ENCODE data around the gene IGSF9B. TPM values are rescaled to one million over a fixed set of nuclear protein-coding genes. Genes with fewer than 3 reads are reported as not detected.
A peak's percentile ranks its signal among the peaks of the same experiment; 100 is the strongest.

The IGSF9B gene
- total and polyA plus RNA-seq, 9 of the 15 experiments (the other 6 are each of a cell fraction or from before 2014, with no cell fraction given): 0.09 TPM; not detected in 8

DNA sequence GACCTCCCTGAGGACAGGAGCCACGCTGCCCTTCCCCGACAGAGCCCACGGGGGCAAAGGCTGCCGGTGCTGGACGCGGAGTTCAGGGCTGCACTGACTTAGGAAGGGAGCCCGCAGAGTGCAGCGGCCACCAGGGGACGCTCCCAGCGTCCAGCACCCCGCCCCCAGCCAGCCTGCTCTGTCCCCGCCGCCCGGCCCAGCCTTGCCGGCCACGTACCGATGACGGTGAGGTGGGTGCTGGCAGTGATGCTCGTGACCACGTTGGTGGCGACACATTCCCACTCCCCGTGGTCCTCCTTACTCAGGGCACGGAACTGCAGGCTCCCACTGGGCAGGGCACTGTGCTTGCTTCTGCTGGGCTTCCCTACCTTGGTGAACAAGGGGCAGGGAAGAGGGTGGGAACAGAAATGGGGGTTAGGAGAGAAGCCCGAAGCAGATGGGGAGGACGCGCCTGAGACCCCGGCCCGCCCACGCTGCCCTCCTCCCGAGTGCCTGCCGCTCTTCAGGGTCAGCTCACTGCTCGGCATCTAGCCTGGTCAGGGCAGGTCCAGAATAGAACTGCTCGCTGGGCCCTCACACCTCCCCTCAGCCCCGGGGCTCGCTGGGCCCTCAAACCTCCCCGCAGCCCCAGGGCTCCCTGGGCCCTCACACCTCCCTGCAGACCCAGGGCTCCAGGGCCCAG is 25.9 kb downstream of the IGSF9B start:
- H3K9me1 ChIP-seq (ENCODE audit: control insufficient read depth, insufficient read depth, low read length): no peaks in the 10 kb centered on the region
- H3K27ac ChIP-seq (ENCODE audit: extremely low read depth, low read depth, low read length): no peak overlapping the region
- ChIA-PET CTCF (ENCODE audit: low intra/inter-chr PET ratio) (no interaction called here), POLR2A (no interaction called here)
- no peak overlapping the region for H2AFZ ChIP-seq (ENCODE audit: low read depth, low read length)
- no peak overlapping the region for H3K9ac ChIP-seq (ENCODE audit: insufficient read depth in 1 of 2, low read depth in 2 of 2, low read length in 2 of 2)
- no TSS peak for BruUV-seq (replicated peaks)
- in situ Hi-C loops (cut with MboI) (no loop called here), intact Hi-C loops (cut with micrococcal nuclease) (loop anchor here (2.0 kb wide), 1 partner anchor 208 kb away; no protein-coding TSS in a partner anchor)
- no peak overlapping the region for H3K4me2 ChIP-seq (ENCODE audit: insufficient read depth, low read length)
- H3K4me3 ChIP-seq: no peak overlapping the region
- peaks cover 0 to 60% of the 10 kb centered on the region in 2 experiments; a peak in 3 of 5 replicates for H3K27me3 ChIP-seq (ENCODE audit: control insufficient read depth in 2 of 2, insufficient read depth in 2 of 2, low read length in 2 of 2)
- no peaks in the 10 kb centered on the region for H3K36me3 ChIP-seq (ENCODE audit: control insufficient read depth, insufficient read depth, low read length)
- no peaks in the 10 kb centered on the region for H3K79me2 ChIP-seq (ENCODE audit: control insufficient read depth, insufficient read depth, low read length)
- H4K20me1 ChIP-seq (replicated peaks; ENCODE audit: control insufficient read depth, insufficient read depth, low read length): peaks cover 10% of the 10 kb centered on the region
- no peak for FAIRE-seq
- WGBS (ENCODE audit: insufficient coverage, low coverage, missing lambda C conversion rate): 3% methylated on average over 26 of the region's 36 CpGs
- no peaks in the 10 kb centered on the region for H3K9me3 ChIP-seq (replicated peaks; ENCODE audit: control insufficient read depth, insufficient read depth, low read depth, low read length)
- DNase-seq (ENCODE audit: extremely low read depth in 1 of 4, low spot score in 3 of 4): peak; percentile 57 to 77 (median 76)
- ATAC-seq: peak; percentile 93
- H3K4me1 ChIP-seq (replicated peaks in 1 of 2; ENCODE audit: control insufficient read depth in 2 of 2, insufficient read depth in 2 of 2, low read length in 2 of 2): peaks cover 0 to 27% of the 10 kb centered on the region in 2 experiments; a peak in 2 of 5 replicates
- TF ChIP-seq, protein P1, sequence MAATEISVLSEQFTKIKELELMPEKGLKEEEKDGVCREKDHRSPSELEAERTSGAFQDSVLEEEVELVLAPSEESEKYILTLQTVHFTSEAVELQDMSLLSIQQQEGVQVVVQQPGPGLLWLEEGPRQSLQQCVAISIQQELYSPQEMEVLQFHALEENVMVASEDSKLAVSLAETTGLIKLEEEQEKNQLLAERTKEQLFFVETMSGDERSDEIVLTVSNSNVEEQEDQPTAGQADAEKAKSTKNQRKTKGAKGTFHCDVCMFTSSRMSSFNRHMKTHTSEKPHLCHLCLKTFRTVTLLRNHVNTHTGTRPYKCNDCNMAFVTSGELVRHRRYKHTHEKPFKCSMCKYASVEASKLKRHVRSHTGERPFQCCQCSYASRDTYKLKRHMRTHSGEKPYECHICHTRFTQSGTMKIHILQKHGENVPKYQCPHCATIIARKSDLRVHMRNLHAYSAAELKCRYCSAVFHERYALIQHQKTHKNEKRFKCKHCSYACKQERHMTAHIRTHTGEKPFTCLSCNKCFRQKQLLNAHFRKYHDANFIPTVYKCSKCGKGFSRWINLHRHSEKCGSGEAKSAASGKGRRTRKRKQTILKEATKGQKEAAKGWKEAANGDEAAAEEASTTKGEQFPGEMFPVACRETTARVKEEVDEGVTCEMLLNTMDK (IDR thresholded peaks at IDR 0.05; ENCODE audit: borderline replicate concordance, insufficient read depth, low read depth, low read length, poor library complexity, severe bottlenecking): peak; percentile 10
- TF ChIP-seq RAD21 (CRISPR knock-in tag; conservative IDR thresholded peaks at IDR 0.05 in 1 of 2, IDR thresholded peaks at IDR 0.05 in 1 of 2): peak in 1 of 2 experiments; percentile 34; a peak in 1 of 4 replicates
- no peak for TF ChIP-seq ETV5 (CRISPR knock-in tag; IDR thresholded peaks at IDR 0.05; ENCODE audit: low read depth)
- TF ChIP-seq, protein P2, sequence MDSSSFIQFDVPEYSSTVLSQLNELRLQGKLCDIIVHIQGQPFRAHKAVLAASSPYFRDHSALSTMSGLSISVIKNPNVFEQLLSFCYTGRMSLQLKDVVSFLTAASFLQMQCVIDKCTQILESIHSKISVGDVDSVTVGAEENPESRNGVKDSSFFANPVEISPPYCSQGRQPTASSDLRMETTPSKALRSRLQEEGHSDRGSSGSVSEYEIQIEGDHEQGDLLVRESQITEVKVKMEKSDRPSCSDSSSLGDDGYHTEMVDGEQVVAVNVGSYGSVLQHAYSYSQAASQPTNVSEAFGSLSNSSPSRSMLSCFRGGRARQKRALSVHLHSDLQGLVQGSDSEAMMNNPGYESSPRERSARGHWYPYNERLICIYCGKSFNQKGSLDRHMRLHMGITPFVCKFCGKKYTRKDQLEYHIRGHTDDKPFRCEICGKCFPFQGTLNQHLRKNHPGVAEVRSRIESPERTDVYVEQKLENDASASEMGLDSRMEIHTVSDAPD (CRISPR knock-in tag; IDR thresholded peaks at IDR 0.05): no peak
- TF ChIP-seq RBM17 (IDR thresholded peaks at IDR 0.05; ENCODE audit: borderline replicate concordance, low read depth, low read length): no peak
- no peak for TF ChIP-seq CREB1 (IDR thresholded peaks at IDR 0.05)
- no peak for TF ChIP-seq CREB1 (CRISPR knock-in tag; IDR thresholded peaks at IDR 0.05)
- TF ChIP-seq KLF16 (IDR thresholded peaks at IDR 0.05): no peak
- TF ChIP-seq, protein P3, sequence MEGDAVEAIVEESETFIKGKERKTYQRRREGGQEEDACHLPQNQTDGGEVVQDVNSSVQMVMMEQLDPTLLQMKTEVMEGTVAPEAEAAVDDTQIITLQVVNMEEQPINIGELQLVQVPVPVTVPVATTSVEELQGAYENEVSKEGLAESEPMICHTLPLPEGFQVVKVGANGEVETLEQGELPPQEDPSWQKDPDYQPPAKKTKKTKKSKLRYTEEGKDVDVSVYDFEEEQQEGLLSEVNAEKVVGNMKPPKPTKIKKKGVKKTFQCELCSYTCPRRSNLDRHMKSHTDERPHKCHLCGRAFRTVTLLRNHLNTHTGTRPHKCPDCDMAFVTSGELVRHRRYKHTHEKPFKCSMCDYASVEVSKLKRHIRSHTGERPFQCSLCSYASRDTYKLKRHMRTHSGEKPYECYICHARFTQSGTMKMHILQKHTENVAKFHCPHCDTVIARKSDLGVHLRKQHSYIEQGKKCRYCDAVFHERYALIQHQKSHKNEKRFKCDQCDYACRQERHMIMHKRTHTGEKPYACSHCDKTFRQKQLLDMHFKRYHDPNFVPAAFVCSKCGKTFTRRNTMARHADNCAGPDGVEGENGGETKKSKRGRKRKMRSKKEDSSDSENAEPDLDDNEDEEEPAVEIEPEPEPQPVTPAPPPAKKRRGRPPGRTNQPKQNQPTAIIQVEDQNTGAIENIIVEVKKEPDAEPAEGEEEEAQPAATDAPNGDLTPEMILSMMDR (IDR thresholded peaks at IDR 0.05 in 2 of 3, conservative IDR thresholded peaks at IDR 0.05 in 1 of 3; ENCODE audit: insufficient read depth in 2 of 3, low read depth in 1 of 3, low read length in 3 of 3): peak; percentile 58 to 68 (median 68); a peak in 5 of 6 replicates
- no peak for TF ChIP-seq SRF (CRISPR knock-in tag; IDR thresholded peaks at IDR 0.05)
- peak; percentile 35; the same call in 1 of the 2 replicates for TF ChIP-seq SMC3 (conservative IDR thresholded peaks at IDR 0.05; ENCODE audit: insufficient read depth, low read depth, low read length)
- TF ChIP-seq, protein P4, sequence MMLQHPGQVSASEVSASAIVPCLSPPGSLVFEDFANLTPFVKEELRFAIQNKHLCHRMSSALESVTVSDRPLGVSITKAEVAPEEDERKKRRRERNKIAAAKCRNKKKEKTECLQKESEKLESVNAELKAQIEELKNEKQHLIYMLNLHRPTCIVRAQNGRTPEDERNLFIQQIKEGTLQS (IDR thresholded peaks at IDR 0.05): no peak
- TF ChIP-seq, protein P4 (CRISPR knock-in tag; conservative IDR thresholded peaks at IDR 0.05): no peak
- no peak for TF ChIP-seq PURB (CRISPR knock-in tag; IDR thresholded peaks at IDR 0.05; ENCODE audit: low read depth)
- no peak for TF ChIP-seq HIVEP1 (CRISPR knock-in tag; IDR thresholded peaks at IDR 0.05)
